SIG-M5 (cell line): ENCODE results near the gene ZNF865.
"Not testable (repeated sequence)": the region's sequence is repeated elsewhere in the genome, so short reads cannot be mapped to it uniquely, and the experiment has no call there.

Source experiments
- DNase-seq: peaks from one replicate; lab custom pipeline; 2025; lab: John Stamatoyannopoulos, UW

Gene ZNF865

DNA sequence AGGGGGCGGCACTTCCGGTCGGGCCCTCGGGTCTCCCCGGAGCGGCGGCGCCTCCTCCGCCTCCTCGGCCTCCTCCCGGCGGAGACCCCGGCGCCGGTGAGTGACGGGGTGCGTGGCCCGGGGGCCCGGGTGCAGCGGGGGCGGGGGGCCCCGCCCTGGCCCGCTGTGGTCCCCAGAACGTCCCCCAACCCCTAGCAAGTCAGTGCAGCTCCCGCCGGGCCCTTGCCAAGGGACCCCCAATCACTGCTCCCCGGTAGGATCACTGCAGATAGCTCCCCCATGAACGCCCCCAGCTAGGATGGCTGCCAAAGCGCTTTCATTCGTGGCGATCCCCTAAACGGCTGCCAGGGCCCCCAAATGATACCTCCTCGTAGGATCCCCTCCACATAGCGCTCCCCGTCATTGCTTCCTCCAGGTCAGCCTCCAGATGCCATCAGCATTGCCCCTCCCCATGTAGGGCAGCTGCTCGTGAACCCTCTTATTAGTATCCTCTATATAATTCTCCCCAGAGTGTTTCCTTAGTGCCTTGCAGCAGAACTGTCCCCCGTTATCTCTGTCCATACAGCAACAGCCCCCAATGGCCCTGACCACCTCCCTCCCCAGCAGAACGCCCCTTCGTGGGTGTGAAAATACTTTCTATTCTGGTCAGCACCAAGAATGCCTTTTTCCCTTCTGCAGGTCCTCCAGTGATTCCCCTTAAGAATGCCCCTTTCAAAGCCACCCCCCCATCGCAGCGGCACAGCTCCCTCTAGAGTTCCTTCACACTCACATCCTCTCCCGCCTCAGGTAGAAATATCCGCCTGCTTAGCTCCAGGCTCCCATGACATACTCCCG, at the start of gene ZNF865:
Gene ZNF865, plus strand, starts transcription at position 11 of the 834 bp plus-strand sequence. CDS start 7,972 bp downstream, outside the sequence.
- no peak for DNase-seq

DNA sequence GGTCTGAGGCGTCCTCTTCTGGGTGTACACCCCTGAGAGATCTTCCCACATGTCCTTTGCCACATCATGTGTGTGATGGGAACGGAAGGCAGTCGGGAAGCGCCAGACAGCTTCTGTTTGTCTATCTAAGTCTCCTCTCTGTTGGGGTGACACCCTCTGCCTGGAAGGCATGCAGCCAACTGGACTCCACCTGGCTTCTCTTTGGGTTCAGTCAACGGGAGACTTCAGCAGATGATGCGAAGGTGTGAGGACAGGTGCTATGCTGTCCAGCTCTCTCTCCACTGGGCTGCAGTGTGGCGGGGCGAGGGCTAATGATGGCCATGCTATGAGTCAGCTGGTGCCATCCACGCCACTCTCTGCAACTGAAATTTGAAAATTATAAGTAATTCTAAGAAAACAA, 45.8 kb upstream of the ZNF865 start:
- DNase-seq: no peak

DNA sequence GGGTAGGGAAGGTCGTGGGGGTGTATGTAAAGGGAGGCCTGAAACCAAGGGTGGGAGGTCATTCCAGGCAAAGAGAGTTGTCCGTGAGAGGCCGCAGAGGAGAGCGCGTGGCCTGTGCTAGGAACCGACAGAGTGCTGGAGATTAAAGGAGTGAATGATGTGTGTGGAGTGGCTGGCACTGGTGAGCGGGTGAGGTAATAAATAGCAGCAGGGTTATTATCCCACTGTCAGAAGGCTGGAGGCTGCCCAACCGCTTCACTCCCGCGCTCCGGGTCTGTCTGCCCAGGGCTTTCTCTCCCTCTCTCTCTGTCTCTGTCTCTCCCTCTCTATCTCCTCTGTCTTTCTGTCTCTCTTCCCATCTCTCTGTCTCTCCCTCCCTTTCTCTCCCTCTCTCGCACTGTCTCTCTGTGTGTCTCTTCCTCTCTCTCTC, 42.2 kb upstream of the ZNF865 start:
- DNase-seq: no peak

DNA sequence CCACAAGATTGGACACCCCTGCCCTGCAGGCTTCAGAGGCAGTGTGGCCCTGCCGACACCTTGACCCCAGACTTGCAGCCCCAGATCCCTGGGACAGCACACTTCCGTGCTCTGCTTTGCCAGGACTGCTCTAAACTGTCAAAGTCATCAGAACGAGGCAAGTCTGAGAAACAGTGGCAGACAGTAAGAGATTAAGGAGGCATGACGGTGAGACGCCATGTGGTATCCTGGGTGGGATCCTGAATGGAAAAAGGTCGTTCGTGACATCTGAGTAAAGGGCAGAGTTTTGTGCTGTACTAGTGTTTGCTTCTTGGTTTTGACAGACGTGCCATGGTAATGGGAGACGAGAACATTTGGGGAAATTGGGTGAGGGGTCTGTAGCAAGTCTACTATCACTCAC, 38.6 kb upstream of the ZNF865 start:
- no peak for DNase-seq

DNA sequence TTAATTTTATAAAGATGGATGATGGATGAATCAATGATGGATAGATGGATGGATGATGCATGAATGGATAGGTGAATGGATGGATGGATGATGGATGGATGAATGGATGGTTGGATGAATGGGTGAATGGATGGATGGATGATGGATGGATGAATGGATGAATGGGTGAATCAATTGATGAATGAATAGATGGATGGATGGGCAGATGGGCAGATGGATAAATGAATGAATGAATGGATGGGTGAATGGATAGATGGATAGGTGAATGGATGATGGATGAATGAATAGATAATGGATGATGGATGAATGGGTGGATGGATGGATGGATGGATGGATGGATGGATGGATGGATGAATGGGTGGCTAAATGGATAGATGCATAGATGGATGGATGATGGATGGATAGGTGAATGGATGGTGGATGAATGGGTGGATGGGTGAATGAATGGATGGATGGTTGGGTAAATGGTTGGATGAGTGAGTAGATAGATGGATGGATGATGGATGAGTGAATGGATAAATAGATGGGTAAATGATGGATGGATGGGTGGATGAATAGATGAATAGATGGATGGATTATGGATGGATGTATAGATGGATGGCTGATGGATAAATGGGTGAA, 37.6 kb upstream of the ZNF865 start:
- DNase-seq: no peak

DNA sequence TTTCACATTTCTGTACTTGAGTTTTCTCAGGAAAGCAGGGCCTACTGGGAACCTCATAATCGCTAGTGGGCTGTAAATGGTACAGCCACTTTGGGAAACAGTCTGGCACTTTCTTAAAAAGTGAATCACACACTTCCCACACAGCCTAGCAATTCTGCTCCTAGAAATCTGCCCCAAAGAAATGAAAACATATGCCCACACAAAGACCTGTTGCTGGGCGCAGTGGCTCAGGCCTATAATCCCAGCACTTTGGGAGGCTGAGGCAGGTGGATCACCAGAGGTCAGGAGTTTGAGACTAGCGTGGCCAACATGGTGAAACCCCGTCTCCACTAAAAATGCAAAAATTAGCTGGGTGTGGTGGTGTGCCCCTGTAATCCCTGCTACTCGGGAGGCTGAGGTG, 36.0 kb upstream of the ZNF865 start:
- not testable (repeated sequence) for DNase-seq

DNA sequence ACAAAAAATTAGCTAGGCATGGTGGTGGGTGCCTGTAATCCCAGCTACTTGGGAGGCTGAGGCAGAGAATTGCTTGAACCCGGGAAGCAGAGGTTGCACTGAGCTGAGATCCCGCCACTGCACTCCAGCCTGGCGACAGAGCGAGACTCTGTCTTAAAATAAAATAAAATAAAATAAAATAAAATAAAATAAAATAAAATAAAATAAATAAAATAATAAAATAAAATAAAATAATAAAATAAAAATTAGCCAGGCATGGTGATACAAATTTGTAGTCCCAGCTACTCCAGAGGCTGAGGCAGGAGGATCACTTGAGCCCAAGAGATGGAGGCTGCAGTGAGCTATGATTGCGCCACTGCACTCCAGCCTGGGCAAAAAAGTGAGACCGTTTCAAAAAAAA, 31.5 kb upstream of the ZNF865 start:
- not testable (repeated sequence) for DNase-seq

DNA sequence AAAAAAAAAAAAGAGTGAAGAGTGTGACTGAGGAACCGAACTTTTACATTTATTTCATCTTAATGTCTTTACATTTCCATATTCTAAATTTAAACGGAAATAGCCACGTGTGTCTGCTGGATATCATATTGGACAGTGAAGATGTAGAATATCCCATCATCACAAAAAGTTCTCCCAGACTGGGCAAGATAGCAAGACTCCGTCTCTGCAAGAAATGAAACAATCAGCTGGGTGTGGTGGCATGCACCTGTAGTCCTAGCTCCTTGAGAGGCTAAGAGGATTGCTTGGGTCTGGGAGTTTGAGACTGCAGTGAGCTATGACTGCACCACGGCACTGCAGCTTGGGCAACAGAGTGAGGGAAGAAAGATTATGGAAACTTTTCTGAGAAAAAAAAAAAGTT, 28.7 kb upstream of the ZNF865 start:
- no peak for DNase-seq

DNA sequence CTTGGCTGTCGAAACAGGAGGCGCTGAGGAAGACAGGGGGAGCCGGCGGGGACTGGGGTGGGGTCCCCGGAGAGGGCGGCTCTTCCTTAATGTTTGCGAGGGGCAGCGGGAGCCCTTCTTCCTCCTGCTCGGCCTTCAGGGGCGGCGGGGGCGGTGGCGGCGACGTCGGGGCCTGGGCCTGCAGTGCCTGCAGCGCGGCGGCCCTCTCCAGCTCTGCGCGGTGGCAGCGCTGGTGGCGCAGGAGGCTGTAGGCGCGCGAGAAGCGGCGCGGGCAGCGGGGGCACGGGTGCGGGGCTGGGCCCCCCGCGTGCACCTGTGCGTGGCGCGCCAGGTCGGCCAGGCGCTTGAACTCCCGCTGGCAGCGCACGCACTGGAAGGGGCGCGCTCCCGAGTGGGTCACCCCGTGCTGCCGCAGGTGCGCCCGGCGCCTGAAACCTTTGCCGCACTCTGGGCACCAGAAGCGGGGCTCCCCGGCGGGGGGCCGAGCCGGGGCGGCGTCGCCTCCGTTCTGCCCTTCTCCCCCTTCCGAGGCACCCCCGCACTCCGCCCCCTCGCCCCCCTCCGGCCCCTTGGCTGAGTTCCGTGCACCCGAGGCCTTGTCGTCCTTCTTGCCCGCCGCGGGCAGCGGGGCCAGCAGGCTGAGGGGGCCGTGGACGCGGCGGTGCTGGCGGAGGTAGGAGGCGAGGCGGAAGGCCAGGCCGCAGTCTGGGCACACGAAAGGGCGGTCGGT, 27.3 kb upstream of the ZNF865 start:
- no peak for DNase-seq

DNA sequence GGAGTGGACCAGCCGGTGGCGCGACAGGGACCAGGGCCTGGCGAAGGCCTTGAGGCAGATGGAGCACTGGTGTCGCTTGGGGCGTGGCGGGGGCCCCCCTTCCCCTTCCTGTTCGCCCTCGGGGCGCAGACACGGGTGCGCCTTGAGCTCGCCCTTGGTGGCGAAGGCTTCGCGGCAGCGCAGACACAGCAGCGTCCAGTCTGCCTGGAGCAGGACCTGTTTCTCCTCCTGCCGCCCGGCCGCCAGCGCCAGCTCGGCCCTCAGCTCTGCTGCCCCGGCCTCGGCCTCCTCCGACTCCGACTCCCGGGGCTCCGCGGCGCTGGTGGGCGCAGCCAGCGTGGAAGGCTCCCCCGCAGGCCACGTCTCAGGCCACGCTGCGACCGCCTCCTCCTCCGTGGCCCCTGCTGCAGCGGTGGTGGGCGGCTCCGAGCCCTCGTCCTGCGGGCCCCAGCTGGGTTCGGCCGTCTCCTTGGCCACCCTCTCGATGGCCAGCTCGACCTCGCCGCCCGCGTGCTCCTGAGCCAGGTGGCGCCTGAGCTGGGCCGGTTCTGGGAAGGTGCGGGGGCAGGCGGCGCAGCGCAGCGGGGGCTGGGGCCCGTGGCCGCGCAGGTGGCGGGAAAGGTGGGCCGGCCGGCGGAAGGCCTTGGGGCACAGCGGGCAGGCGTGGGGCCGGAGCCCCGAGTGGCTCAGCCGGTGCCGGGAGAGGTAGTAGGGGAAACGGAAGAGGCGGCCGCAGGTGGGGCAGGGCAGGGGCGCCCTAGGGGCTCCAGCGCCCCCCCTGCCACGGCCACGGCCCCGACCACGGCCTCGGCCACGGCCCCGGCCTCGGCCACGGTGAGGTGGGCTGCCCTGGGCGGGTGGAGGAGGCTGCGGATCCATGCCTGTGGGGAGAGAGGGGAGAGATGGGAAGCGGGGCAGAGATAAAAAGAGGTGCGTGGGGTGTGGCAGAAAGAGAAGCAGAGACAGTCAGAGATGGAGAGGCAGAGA, 26.4 kb upstream of the ZNF865 start:
- no peak for DNase-seq

DNA sequence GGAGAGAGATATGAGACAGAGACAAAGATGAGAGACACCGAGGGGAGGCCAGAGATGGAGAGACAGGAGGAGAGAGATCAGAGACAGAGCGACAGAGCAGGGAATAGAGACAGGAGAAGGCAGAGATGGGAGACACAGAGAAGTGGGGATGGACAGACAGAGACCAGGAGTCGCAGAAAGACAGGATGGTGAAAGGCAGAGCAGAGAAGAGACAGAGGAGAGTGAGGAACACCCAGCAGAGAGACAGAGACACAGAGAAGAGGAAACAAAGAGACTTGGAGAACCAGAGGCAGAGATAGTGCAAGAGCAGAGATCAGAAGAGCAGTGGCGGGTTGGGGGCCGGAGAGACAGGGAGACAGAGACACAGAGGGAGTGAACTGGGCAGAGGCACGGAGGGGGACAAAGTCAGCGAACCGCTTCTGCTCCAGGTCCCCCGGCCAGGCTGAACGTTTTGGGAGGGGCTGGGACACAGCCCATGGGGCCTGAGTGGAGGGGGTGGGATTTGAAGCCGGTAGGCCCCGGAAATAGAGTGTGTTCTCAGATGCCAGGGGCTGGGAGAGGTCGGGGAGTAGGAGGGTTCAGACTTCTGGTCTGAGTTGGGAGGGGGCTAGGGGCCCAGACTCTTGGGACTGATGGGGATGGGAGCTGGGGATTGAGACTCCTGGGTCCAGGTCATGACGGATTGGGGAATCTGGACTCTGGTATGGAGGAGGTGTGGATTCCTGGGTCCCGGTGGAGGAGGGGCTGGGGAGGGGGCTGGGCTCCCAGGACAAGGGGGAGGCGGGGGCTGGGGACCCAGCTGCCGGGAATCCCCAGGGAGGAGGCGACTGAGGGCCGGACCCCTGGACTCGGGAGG, 25.5 kb upstream of the ZNF865 start:
- no peak for DNase-seq

DNA sequence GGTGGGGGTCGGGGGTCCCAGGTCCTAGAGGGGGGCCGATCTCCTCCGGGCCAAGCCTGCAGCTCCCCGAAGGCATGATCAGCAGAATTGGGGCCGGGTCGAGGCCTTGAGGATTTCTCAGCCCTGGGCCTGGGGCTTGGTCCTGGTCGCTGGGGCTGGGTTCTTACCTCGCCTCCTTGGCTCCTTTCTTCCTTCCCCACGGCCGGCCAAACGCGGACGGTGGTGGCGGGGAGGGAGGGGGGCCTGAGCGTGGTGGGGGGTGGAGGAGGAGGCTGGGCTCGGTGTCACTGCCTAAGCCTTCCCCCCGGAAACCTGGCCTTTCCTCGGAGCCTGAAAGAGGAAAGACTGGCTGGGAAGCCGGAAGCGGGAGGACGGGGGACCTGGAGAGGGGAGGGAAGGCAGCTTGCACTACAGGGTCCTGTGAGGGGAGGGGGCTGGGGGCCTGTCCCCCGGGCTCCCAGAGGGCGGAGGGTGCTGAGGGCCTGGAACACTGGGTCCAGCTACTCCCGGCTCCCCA, 24.8 kb upstream of the ZNF865 start, which contains the start of gene ZNF579:
Gene ZNF579, minus strand, starts transcription at position 221 of the 517 bp plus-strand sequence. CDS start 1,209 bp downstream, outside the sequence.
- no peak for DNase-seq

DNA sequence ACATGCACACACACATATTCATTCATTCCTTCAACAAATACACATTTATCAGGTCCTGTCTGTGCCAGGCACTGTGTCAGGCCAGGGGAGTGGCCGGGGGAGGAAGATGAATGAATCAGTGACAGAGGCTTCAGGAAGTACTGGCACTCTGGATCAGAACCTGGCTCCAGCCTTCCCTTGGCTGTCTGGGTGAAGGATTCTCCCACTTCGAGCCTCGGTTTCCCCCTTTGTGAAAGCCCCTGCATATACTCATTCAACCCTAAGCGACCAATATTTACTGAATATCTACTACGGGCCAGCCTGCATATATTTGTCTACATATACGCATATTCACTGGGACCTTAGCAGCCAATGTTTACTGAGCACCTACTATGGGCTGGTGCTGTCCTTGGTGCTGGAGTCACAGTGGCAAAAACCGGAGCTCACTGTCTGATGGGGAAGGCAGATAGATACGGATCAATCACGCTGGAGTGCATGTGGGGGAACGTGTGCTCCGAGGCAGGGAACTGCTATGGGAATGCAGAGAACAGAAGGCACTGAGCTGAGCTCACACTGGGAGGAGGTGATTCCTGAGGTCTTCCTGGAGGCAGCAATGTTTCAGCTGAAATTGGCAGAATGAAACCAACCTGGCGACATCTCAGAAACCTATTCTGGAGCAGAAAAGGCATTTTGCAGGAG, 24.2 kb upstream of the ZNF865 start:
- no peak for DNase-seq

DNA sequence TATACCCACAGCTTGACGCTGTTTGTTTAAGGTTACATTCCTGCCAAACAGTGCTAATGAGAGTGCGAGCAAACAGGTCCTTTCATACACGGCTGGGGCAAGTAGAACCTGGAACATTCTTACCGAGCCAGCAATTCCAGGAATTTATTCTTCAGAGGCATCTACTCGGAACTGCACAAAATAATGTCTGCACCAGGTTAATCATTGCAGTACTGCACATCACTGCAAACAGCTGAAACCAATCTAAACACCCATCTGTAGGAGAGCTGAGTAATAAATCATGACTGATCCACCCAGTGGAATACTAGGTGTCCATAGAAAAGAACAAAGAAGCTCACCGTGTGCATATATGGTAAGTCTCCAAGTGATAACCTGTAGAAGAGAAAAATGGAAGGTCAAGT, 23.6 kb upstream of the ZNF865 start:
- no peak for DNase-seq

DNA sequence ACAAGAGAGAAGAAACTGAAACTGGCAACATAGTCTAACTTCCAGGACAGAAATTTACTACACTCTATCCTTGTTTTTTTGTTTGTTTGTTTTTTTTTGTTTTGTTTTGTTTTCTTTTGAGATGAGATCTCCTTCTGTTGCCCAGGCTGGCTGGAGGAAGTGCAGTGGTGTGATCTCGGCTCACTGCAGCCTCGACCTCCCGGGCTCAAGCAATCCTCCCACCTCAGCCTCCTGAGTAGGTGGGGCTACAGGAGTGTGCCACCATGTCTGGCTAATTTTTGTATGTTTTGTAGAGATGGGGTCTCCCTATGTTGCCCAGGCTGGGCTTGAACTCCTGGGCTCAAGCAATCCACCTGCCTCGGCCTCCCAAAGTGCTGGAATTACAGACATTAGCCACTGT, 23.2 kb upstream of the ZNF865 start:
- not testable (repeated sequence) for DNase-seq

DNA sequence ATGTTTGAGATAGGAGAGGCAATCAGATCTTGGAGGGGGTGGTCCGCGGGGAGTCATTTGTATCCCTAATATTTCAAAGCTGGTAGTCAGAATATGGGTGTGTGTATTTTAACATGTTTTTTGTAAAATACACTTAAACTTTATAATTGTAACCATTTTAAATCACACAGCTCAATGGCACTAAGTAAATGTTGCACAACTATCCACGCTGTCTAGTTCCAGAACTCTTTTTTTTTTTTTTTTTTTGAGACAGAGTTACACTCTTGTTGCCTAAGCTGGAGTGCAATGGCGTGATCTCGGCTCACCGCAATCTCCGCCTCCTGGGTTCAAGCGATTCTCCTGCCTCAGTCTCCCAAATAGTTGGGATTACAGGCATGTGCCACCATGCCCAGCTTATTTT, 21.6 kb upstream of the ZNF865 start:
- not testable (repeated sequence) for DNase-seq

DNA sequence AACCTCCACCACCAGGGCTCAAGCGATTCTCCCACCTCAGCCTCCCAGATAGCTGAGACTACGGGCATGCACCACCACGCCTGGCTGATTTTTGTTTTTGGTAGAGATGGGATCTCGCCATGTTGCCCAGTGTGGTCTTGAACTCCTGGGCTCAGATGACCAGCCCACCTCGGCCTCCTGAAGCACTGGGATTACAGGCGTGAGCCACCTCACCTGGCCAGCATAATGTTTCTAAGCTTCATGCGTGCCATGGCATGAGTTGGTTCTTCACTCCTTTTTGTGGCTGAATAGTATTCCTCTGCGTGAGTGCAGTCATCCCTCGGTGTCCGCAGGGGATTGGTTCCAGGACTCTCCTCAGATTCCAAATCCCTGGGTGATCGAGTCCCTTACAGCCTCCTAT, 20.6 kb upstream of the ZNF865 start:
- DNase-seq: no peak

DNA sequence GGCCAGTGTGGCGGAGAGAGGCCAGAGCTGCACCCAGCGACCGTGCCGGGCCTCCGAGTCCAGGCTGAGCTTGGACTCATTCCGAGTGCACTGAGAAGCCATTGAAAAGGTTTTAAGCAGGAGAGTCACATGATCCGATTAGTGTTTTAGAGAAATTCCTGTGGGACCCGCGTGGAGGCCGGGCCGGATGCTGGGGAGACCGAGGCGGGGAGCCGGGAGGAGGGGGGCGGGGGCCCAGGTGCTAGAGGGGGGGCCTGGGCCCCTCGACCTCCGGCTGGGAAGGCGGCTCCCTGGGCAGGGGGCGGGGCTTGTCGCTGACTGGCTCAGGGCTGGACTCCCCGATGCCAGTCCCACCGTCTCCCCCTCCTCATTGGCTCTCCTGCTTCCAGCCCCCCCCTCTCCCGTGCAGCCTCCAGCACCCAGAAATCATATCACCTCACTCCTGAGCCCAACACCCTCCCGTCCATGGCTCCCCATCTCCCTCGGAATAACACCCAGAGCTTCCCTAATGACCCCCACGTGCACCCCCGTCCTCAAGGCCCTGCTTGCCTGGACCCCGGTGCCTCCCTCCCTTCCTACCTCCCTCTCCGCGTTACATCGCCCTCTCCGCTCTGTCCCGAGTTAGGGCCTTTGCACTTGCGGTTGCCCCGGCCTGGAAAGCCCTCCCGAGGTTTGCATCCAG, 19.6 kb upstream of the ZNF865 start:
- no peak for DNase-seq
